DND-41 (cell line): ENCODE results near the gene RCAN1.

Experiments used
- EZH2 ChIP-seq: IDR thresholded peaks from 3 replicates; pipeline ENCODE4 v1.6.1; 2012; ENCODE audit warnings: borderline replicate concordance, low read depth, mild to moderate bottlenecking, moderate library complexity, low read length, inconsistent platforms; ENCODE audit not compliant: severe bottlenecking
- TF ChIP-seq, protein P1 (sequence below): IDR thresholded peaks from 2 replicates; pipeline ENCODE4 v1.5.1; 2012; ENCODE audit warnings: borderline replicate concordance, low read length, moderate library complexity, mild to moderate bottlenecking; ENCODE audit not compliant: poor library complexity, severe bottlenecking; ENCODE audit errors: extremely low read depth

- TF ChIP-seq, protein P1, sequence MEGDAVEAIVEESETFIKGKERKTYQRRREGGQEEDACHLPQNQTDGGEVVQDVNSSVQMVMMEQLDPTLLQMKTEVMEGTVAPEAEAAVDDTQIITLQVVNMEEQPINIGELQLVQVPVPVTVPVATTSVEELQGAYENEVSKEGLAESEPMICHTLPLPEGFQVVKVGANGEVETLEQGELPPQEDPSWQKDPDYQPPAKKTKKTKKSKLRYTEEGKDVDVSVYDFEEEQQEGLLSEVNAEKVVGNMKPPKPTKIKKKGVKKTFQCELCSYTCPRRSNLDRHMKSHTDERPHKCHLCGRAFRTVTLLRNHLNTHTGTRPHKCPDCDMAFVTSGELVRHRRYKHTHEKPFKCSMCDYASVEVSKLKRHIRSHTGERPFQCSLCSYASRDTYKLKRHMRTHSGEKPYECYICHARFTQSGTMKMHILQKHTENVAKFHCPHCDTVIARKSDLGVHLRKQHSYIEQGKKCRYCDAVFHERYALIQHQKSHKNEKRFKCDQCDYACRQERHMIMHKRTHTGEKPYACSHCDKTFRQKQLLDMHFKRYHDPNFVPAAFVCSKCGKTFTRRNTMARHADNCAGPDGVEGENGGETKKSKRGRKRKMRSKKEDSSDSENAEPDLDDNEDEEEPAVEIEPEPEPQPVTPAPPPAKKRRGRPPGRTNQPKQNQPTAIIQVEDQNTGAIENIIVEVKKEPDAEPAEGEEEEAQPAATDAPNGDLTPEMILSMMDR, result no peak
- TF ChIP-seq EZH2, result no peak
Observed at GRCh38 chr21:34644825-34645224, 29.9 kb upstream of the RCAN1 start.
